ENCODE measurements around the gene NKAIN1.
"Not testable (repeated sequence)": the region's sequence is repeated elsewhere in the genome, so short reads cannot be mapped to it uniquely, and the experiment has no call there.

NKAIN1 gene

DNA sequence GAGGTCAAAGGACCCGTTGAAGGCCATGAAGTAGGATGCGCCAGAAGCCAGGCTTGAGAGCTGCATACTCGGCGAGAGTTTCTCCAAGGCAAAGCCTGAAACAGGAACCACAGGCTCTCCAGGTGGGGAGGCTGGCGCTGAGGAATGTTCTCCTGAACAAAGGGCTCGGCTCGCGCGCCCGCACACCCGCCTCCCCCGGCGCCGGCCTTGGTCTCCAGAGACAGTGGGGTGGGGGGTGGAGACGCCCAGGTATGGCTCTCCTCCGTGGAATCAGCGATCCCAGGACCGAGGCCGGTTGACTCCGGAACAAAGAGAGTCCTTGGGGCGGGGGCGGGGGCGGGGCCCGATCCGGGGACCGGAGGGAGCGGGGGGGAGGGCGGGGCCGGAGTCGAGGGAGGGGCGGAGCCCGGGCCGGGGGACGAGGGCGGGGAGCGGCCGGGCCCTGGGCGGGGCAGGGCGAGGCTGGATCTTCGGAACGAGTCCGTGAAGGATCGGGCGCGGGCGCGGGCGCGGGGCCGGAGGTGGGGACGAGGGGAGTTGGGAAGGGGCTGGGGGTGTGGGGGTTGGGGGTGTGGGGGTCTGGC lies 85.0 kb downstream of the NKAIN1 start:
- DNase-seq: peak in 44 of 56 donors; percentile 9 to 73 (median 32)

DNA sequence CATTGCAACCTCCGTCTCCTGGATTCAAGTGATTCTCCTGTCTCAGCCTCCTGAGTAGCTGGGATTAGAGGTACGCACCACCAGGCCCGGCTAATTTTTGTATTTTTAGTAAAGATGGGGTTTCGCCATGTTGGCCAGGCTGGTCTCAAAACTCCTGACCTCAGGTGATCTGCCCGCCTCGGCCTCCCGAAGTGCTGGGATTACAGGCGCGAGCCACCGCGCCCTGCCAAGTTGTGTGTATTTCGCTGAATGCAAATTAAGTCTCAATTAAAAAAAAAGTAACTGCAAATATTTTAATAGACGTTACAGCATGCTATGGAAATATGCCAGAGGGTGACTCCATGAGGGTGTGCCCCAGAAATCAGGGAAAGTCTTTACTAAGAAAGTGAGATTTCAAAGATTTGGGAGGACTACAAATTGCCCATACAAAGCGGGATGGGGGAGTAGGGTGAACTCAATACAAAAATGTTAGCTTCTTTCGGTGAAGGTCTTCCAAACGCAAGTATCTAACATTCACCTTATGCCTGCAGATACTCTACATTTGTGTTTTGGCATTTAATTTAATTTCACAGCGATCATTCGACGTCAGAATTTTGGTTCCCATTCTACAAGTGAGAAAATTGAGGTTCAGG lies 85.6 kb downstream of the NKAIN1 start:
- DNase-seq: no peak

DNA sequence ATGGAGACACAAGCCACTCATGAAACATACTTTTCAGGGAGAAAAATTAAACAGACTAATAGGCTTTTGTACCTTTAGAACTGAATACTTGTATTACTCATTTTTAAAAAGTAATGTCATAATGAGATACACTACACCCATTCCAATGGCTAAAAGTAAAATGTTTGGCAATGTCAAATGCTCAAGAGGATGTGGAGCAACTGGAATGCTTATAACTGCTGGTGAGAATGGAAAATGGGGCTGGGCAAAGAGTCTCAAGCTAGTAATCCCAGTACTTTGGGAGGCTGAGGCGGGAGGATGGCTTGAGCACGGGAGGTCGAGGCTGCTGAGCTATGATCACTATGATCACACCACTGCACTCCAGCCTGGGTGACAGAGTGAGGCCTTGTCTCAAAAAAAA lies 86.3 kb downstream of the NKAIN1 start:
- DNase-seq: no peak

DNA sequence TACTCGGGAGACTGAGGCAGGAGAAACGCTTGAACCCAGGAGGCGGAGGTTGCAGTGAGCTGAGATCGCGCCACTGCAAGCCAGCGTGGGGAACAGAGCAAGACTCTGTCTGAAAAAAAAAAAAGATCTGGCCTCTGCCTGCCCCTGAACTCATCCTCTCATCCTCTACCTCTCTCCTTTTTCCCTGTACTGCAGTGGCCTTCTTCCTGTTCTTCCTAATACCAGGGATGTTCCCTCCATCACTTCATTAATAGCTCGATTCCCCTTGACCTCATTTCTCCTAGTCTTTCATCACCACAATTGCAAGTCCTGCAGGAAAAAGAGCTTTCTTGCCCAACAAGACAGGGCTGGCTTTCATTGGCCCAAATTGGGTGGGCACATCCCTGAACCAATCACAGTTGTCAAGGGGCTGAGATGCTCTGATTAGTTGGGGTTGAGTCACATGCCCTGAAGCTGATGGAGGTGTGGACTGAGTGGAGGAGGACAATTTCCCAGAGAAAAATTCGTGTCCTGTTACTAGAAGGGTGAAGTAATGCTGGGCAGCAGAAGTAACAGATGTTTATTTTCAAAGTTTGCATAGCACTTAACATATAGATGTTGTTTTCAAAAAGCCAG lies 87.4 kb downstream of the NKAIN1 start:
- peak in 16 of 56 donors; percentile 3 to 50 (median 12) for DNase-seq

DNA sequence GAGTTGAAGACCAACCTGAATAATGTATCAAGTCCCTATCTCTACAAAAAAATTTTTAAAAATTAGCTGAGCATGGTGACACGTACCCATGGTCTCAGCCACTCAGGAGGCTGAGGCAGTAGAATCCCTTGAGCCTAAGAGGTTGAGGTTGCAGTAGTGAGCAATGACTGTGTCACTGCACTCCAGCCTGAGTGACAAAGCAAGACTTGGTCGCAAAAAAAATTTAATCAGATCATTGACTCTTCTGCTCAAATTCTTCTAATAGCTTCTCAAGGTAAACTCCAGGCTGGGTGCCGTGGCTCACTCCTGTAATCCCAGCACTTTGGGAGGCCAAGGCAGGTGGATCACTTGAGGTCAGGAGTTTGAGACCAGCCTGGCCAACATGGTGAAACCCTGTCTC lies 88.3 kb downstream of the NKAIN1 start:
- DNase-seq: no peak

DNA sequence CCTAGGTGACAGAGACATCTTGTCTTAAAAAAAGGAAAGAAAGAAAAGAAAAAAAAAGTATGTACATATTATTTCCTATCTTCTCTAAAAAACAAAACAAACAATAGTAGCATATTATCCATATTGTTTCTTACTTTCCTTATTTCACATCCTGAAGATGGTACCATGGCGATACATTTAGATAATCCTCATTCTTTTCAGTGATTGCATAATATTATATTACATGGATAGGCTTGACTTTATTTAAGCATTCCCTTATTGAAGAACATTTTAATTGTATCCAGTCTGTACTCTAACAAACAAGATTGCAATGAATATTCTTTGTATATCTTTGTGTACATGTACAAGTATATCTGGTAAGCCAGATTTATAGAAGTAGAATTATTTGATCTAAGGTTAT lies 91.3 kb downstream of the NKAIN1 start:
- no peak for DNase-seq

DNA sequence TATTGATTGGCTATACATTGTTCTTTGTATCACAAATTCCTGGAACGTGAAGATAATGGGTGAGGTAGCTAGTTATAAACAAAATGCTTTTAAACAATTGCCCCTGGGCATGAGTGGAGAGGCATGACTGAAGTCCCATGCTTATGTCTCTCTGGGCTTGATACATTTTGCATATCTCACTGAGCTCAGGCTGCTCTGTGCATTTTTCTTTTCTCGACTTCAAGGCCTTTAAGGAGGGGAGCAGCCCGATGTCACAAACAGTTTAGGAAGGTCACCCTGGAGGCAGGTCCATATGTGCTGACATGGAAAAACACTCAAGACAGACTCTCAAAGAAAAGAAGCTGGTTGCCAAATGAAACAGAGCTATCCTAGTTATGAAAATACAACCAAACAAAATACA lies 94.0 kb downstream of the NKAIN1 start:
- no peak for DNase-seq

DNA sequence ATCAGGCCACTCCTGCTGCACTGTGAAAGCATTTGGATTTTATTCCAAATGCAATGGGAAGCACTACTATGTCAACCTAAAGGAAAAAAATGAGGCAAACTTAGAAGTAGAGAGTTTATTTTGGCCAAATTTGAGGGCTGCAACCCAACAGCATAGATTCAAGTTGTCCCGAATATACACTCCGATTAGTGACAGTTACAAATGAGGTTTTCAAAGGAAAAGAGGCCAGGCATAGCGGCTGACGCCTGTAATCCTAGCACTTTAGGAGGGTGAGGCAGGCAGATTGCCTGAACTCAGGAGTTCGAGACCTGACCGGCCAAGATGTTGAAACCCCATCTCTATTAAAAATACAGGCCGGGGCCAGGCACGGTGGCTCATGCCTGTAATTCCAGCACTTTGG lies 95.2 kb downstream of the NKAIN1 start:
- no peak for DNase-seq

DNA sequence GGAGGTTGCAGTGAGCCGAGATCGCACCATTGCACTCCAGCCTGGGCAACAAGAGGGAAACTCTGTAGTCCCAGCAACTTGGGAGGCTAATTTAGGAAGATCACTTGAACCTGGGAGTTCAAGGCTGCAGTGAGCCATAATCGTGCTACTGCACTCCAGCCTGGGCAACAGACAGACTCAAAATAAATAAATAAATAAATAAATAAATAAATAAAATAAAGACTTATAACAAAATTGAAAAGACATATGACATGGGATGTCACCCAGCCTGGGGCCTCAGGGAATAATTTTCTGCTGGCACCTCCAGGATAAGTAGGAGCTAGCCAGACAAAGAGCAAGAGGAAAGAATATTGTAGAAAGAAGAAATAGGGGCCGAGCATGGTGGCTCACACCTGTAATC lies 96.2 kb downstream of the NKAIN1 start:
- DNase-seq: no peak

DNA sequence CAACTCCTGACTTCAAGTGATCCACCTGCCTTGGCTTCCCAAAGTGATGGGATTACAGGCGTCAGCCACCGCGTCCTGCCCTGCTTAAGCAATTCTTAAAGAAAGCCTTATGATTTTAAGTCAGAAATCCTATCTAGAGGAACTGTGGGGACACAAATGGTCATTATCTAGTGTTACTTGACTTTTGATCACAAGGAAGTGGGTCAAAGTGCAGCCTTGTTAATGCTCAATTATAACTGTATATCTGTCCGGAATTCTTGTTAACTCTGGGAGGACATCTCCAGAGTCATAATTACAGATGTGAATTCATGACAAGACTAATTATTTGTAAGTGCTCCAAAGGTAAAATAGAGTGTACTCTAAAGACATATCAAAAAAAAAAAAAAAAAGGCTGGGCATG lies 97.3 kb downstream of the NKAIN1 start:
- DNase-seq: no peak

DNA sequence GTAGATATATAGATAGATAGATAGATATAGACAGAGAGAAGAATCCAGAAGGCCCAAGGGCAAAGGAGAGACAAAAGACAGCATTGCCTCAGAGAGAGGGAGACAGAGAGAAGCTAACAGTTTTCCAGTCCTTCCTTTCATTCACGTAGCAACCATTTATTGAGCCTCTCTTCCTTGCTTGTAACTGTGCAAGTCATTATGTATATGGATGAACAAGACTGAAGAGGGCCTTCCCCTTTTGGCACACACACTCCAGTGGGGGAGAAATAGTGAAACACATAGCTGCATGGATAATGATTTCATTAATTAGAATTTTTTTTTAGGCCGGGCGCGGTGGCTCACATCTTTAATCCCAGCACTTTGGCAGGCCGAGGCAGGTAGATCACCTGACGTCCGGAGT lies 99.4 kb downstream of the NKAIN1 start:
- no peak for DNase-seq

DNA sequence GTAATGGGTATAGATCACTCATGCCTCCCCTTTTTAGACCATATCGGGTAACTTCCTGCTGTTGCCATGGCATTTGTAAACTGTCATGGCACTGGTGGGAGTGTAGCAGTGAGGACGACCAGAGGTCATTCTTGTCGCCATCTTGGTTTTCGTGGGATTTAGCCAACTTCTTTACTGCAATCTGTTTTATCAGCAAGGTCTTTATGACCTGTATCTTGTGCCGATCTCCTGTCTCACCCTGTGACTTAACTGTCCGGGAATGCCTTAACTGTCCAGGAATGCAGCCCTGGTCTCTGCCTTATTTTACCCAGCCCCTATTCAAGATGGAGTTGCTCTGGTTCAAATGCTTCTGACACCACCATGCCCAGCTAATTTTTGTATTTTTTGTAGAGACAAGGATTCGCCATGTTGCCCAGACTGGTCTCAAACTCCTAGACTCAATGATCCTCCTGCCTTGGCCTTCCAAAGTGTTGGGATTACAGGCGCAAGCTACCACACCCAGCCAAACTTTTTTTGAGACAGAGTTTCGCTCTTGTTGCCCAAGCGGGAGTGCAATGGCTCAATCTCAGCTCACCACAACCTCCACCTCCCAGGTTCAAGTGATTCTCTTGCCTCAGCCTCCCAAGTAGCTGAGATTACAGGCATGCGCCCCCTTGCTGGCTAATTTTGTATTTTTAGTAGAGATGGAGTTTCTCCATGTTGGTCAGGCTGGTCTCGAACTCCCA lies 100.7 kb downstream of the NKAIN1 start:
- not testable (repeated sequence) for DNase-seq

DNA sequence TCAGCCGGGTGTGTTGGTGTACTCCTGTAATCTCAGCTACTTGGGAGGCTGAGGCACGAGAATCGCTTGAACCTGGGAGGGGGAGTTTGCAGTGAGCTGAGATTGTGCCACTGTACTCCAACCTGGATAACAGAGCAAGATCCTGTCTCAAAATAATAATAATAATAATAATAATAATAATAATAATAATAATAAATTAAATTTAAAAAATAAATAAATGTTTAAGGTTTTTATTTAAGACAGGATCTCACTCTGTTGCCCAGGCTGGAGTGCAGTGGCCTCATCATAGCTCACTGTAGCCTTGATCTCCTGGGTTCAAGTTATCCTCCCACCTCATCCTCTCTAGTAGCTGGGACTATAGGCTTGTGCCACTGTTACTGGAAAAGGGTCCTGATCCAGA lies 101.8 kb downstream of the NKAIN1 start:
- not testable (repeated sequence) for DNase-seq

DNA sequence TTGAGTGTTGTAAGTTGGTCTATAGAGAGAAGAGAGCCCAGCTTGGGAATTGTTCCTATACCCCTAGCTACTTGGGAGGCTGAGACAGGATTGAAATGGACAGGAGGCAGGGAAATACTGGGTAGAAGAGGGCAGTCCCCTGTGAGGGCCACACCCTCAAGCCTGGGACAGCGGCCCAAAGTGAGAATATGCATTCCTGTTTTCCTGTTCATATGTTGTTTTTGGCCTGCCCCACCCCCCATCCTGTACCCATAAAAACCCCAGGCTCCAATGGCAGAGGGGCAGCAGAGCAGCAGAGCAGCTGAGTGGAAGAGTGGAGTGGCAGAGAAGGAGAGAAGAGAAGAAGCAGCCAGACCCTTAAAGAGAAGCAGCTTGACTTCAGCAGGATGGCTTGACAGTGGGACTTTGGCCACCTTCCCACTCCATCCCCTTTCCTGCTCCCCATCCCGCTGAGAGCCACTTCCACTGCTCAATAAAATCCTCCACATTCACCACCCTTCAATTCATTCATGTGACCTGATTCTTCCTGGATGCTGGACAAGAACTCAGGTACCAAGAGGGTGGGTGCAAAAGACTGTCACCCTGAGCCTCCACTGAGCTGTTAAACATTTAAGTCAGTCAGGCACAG lies 103.6 kb downstream of the NKAIN1 start:
- no peak for DNase-seq

DNA sequence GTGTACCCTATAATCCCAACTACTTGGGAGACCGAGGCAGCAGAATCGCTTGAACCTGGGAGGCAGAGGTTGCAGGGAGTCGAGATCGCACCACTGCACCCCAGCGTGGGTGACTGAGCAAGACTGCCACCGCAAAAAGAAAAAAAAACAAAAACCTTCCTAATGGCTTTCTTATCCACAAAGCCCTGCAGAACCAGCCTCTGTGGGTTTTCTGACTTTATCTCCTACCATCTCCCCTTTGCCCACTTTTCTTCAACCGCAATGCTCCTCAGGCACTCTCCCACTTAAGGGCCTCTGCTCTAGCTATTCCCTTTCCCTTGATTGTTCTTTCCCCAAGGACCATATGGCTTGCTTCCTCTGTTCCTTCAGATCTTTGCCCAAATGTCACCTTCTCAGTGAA lies 106.3 kb downstream of the NKAIN1 start:
- no peak for DNase-seq

All from amygdala (tissue), 56 donors.